Measurements from ENCODE around the gene PDE11A. TPM values are rescaled to one million over a fixed set of nuclear protein-coding genes. Genes with fewer than 3 reads are reported as not detected.

Gene PDE11A
- total and polyA plus RNA-seq, 2 of the 13 experiments (the other 11 are each of a cell fraction or from before 2014, with no cell fraction given), result 1.2 to 1.7 TPM

- ATAC-seq (no peak), FAIRE-seq (no peak), DNase-seq (ENCODE audit: low spot score) (no peak)
- H3K27ac ChIP-seq (ENCODE audit: extremely low read length, insufficient read depth, low read length), result no peak overlapping the region
- no peak overlapping the region for H2AFZ ChIP-seq (ENCODE audit: low read length)
- ChIA-PET CTCF (ENCODE audit: low intra/inter-chr PET ratio, low total read pairs) (no interaction called here), POLR2A (no interaction called here)
- no peak for TF ChIP-seq REXO4 (CRISPR knock-in tag; IDR thresholded peaks at IDR 0.05; ENCODE audit: borderline replicate concordance)
- TF ChIP-seq ZNF678 (CRISPR knock-in tag; IDR thresholded peaks at IDR 0.05), result no peak
- TF ChIP-seq ZNF569 (CRISPR knock-in tag; IDR thresholded peaks at IDR 0.05; ENCODE audit: borderline replicate concordance), result no peak
- TF ChIP-seq SETDB1 (CRISPR knock-in tag; IDR thresholded peaks at IDR 0.05; ENCODE audit: borderline replicate concordance), result no peak
- no peak for TF ChIP-seq MAFG (CRISPR knock-in tag; IDR thresholded peaks at IDR 0.05)
- TF ChIP-seq HINFP (CRISPR knock-in tag; IDR thresholded peaks at IDR 0.05; ENCODE audit: low read depth), result no peak
- no peak for TF ChIP-seq BRF2 (CRISPR knock-in tag; IDR thresholded peaks at IDR 0.05)
- TF ChIP-seq ZNF629 (CRISPR knock-in tag; conservative IDR thresholded peaks at IDR 0.05), result no peak
- no peak for TF ChIP-seq ZSCAN25 (CRISPR knock-in tag; IDR thresholded peaks at IDR 0.05)
- TF ChIP-seq TP53 (CRISPR knock-in tag; conservative IDR thresholded peaks at IDR 0.05), result no peak
- TF ChIP-seq PAX8 (CRISPR knock-in tag; IDR thresholded peaks at IDR 0.05; ENCODE audit: borderline replicate concordance), result no peak
- in situ Hi-C loops (cut with HindIII; ENCODE audit: extremely low pct_ligation_motif_present, low pct_unique_long_range_greater_than_20kb), result no loop called here
- no peaks in the 10 kb centered on the region for H3K36me3 ChIP-seq (replicated peaks in 1 of 2; ENCODE audit: control insufficient read depth in 1 of 2, insufficient read depth in 2 of 2, low read length in 2 of 2)
- WGBS (ENCODE audit: low lambda C conversion rate), result 54% methylated on average over 3 of the region's 3 CpGs
- H3K4me1 ChIP-seq (ENCODE audit: insufficient read depth, low read length), result peaks cover 34% of the 10 kb centered on the region
- intact Hi-C loops (cut with micrococcal nuclease; ENCODE audit: unreplicated experiment), result no loop called here
- no peaks in the 10 kb centered on the region for H4K20me1 ChIP-seq (ENCODE audit: insufficient read depth, low read length)
- no peaks in the 10 kb centered on the region for H3K79me2 ChIP-seq (ENCODE audit: insufficient read depth, low read length)
- H3K4me3 ChIP-seq (replicated peaks in 1 of 3; ENCODE audit: insufficient read depth in 1 of 3, low read depth in 2 of 3, low read length in 3 of 3), result no peak overlapping the region
- H3K27me3 ChIP-seq (ENCODE audit: control insufficient read depth in 1 of 2, insufficient read depth in 2 of 2, low read length in 2 of 2), result peaks cover 0 to 1% of the 10 kb centered on the region in 2 experiments; a peak in 1 of 5 replicates
- no TSS peak for BruUV-seq (replicated peaks)
- no peaks in the 10 kb centered on the region for H3K9me3 ChIP-seq (ENCODE audit: low read length)
- H3K4me2 ChIP-seq (ENCODE audit: low read depth, low read length), result no peak overlapping the region
- H3K9ac ChIP-seq (ENCODE audit: insufficient read depth, low read depth, low read length), result no peak overlapping the region
Measured at GRCh38 chr2:178066324-178066723, 6.3 kb downstream of the PDE11A start.
